Small intestine (tissue), 7 donors: Measurements from ENCODE around the gene CRYBG2. TPM values are rescaled to one million over a fixed set of nuclear protein-coding genes. Genes with fewer than 3 reads are reported as not detected.
"Not testable (repeated sequence)": the region's sequence is repeated elsewhere in the genome, so short reads cannot be mapped to it uniquely, and the experiment has no call there.

Experiments
- DNase-seq, 2 donors: peaks; one replicate each; pipeline versions ENCODE4 v3.0.0 to v3.0.0-alpha.2; 2013
- FAIRE-seq: peaks from 2 replicates; lab custom pipeline; 2012; peaks lifted over from hg19 to GRCh38; lab: Jason Lieb, UNC
- H3K27ac ChIP-seq, 3 donors: one replicate each; pipeline ENCODE4 v1.5.1; 2013; ENCODE audit warnings: low read length in 2 of 3, mild to moderate bottlenecking in 2 of 3, control low read depth in 1 of 3, inconsistent platforms in 1 of 3, low read depth in 1 of 3, moderate library complexity in 1 of 3
- H3K27me3 ChIP-seq, 3 donors: one replicate each; pipeline ENCODE4 v1.6.1; 2013; ENCODE audit warnings: low read length in 3 of 3, inconsistent platforms in 1 of 3; ENCODE audit not compliant: control insufficient read depth in 3 of 3, insufficient read depth in 3 of 3
- H3K36me3 ChIP-seq, 3 donors: one replicate each; pipeline ENCODE4 v1.6.1; 2013; ENCODE audit warnings: low read length in 3 of 3, inconsistent platforms in 1 of 3, low read depth in 1 of 3, mild to moderate bottlenecking in 1 of 3, moderate library complexity in 1 of 3; ENCODE audit not compliant: control insufficient read depth in 3 of 3, insufficient read depth in 2 of 3
- H3K4me1 ChIP-seq, 3 donors: one replicate each; pipeline ENCODE4 v1.6.1; 2013; ENCODE audit warnings: low read length in 2 of 3, inconsistent platforms in 1 of 3, low read depth in 1 of 3, mild to moderate bottlenecking in 1 of 3, moderate library complexity in 1 of 3; ENCODE audit not compliant: control insufficient read depth in 3 of 3, insufficient read depth in 2 of 3
- H3K4me3 ChIP-seq, 3 donors: one replicate each; pipeline ENCODE4 v1.5.1; 2013; ENCODE audit warnings: low read length in 3 of 3, control low read depth in 1 of 3, inconsistent platforms in 1 of 3, low read depth in 1 of 3, mild to moderate bottlenecking in 1 of 3, moderate library complexity in 1 of 3
- H3K9me3 ChIP-seq, 2 donors: one replicate each; pipeline ENCODE4 v1.6.1; 2013; ENCODE audit warnings: low read depth in 1 of 2, low read length in 1 of 2; ENCODE audit not compliant: control insufficient read depth in 2 of 2, insufficient read depth in 1 of 2
- WGBS, 3 donors: extraction: QIAGEN DNeasy Blood & Tissue Kit; methylation state at CpG; one replicate each; pipeline ENCODE4 v1.1.7; 2013; 5-methylcytosine and 5-hydroxymethylcytosine counted together
- polyA plus RNA-seq, 4 donors: library from polyadenylated mRNA; stranded (reverse) in 3 of 4; unstranded in 1 of 4; fragments of 200-250 nt in 3 of 4; fragments of 120-200 nt in 1 of 4; gene quantifications; one replicate each; pipeline versions ENCODE4 v1.2.1 to v1.2.3, GENCODE V29; 2013
- donor health status: healthy with polysubstance abuse.
- donor health status: control.
- donor health status: control.
- donor health status: Bipolar disorder and iron deficiency.
- donor health status: healthy.

The CRYBG2 gene
- polyA plus RNA-seq, 4 donors = 2.4 to 267 (median 63.7) TPM

- Histone ChIP-seq H3K4me3 (no peak overlapping the region), H3K27me3 (no peaks in the 10 kb centered on the region), H3K4me1 (peaks cover 0 to 7% (median 3%) of the 10 kb centered on the region in 3 donors), H3K36me3 (peaks cover 0 to 25% (median 3%) of the 10 kb centered on the region in 3 donors), H3K9me3 (peaks cover 0 to 3% of the 10 kb centered on the region in 2 donors), H3K27ac (no peak overlapping the region)
- DNase-seq = no peak
- 67 to 78% (median 73%) methylated on average over 4 of the region's 4 CpGs for WGBS, 3 donors
- no peak for FAIRE-seq
These were observed 13.9 kb downstream of the CRYBG2 start for GRCh38 chr1:26340047-26340481.

GRCh38 chr1:26338670-26339069, 15.3 kb downstream of the CRYBG2 start:
- FAIRE-seq = no peak
- 78 to 100% (median 88%) methylated on average over 1 of the region's 1 CpG for WGBS, 3 donors

GRCh38 chr1:26337625-26338024, 16.3 kb downstream of the CRYBG2 start:
- FAIRE-seq = no peak
- DNase-seq = no peak
- 66 to 82% (median 77%) methylated on average over 4 of the region's 4 CpGs for WGBS, 3 donors
- H3K4me3 ChIP-seq = no peak overlapping the region
- H3K4me1 ChIP-seq = peaks cover 0 to 7% (median 3%) of the 10 kb centered on the region in 3 donors
- H3K9me3 ChIP-seq = peaks cover 0 to 3% of the 10 kb centered on the region in 2 donors
- H3K27me3 ChIP-seq = peaks cover 0 to 5% (median 0%) of the 10 kb centered on the region in 3 donors
- H3K36me3 ChIP-seq = peaks cover 0 to 16% (median 3%) of the 10 kb centered on the region in 3 donors
- no peak overlapping the region for H3K27ac ChIP-seq

More at GRCh38 chr1:26338670-26339069, 15.3 kb downstream of the CRYBG2 start:
- Histone ChIP-seq H3K27me3 (peaks cover 0 to 5% (median 0%) of the 10 kb centered on the region in 3 donors), H3K27ac (no peak overlapping the region), H3K36me3 (peaks cover 0 to 18% (median 3%) of the 10 kb centered on the region in 3 donors), H3K9me3 (peaks cover 0 to 3% of the 10 kb centered on the region in 2 donors), H3K4me3 (no peak overlapping the region), H3K4me1 (peaks cover 0 to 7% (median 3%) of the 10 kb centered on the region in 3 donors)
- DNase-seq = no peak

GRCh38 chr1:26337206-26337535, 16.8 kb downstream of the CRYBG2 start:
- 82 to 83% (median 83%) methylated on average over 7 of the region's 7 CpGs for WGBS, 3 donors
- peaks cover 0 to 16% (median 3%) of the 10 kb centered on the region in 3 donors for H3K36me3 ChIP-seq
- H3K4me3 ChIP-seq = no peak overlapping the region
- no peak for DNase-seq
- H3K27ac ChIP-seq = peak overlapping the region in 2 of 3 donors; percentile 36 to 74
- no peak for FAIRE-seq
- H3K9me3 ChIP-seq = peaks cover 0 to 3% of the 10 kb centered on the region in 2 donors
- H3K4me1 ChIP-seq = peaks cover 0 to 7% (median 3%) of the 10 kb centered on the region in 3 donors
- peaks cover 0 to 5% (median 0%) of the 10 kb centered on the region in 3 donors for H3K27me3 ChIP-seq

- FAIRE-seq (no peak), DNase-seq (peak; percentile 92 to 95)
- Histone ChIP-seq H3K4me3 (peak overlapping the region; percentile 28 to 72 (median 42)), H3K36me3 (peaks cover 0 to 14% (median 3%) of the 10 kb centered on the region in 3 donors), H3K9me3 (peaks cover 0 to 3% of the 10 kb centered on the region in 2 donors), H3K27me3 (peaks cover 0 to 5% (median 0%) of the 10 kb centered on the region in 3 donors), H3K27ac (peak overlapping the region; percentile 36 to 74 (median 46)), H3K4me1 (peaks cover 0 to 7% (median 3%) of the 10 kb centered on the region in 3 donors)
- 10 to 17% (median 11%) methylated on average over 37 to 52 of the region's 52 CpGs for WGBS, 3 donors
These were observed 17.3 kb downstream of the CRYBG2 start for GRCh38 chr1:26336477-26337205.

GRCh38 chr1:26335774-26336476, 18.0 kb downstream of the CRYBG2 start:
- H3K27ac ChIP-seq = peak overlapping the region in 1 of 3 donors; percentile 51
- FAIRE-seq (no peak), DNase-seq (no peak)
- H3K27me3 ChIP-seq = peaks cover 0 to 5% (median 2%) of the 10 kb centered on the region in 3 donors
- WGBS, 3 donors = 2 to 4% (median 3%) methylated on average over 36 to 41 of the region's 41 CpGs
- peaks cover 0 to 20% (median 7%) of the 10 kb centered on the region in 3 donors for H3K36me3 ChIP-seq
- peaks cover 0 to 7% (median 3%) of the 10 kb centered on the region in 3 donors for H3K4me1 ChIP-seq
- peaks cover 0 to 3% of the 10 kb centered on the region in 2 donors for H3K9me3 ChIP-seq
- H3K4me3 ChIP-seq = peak overlapping the region; percentile 28 to 72 (median 42)

- H3K36me3 ChIP-seq = peaks cover 0 to 22% (median 7%) of the 10 kb centered on the region in 3 donors
- H3K27ac ChIP-seq, DNase-seq, H3K9me3 ChIP-seq, H3K4me3 ChIP-seq, H3K4me1 ChIP-seq, H3K27me3 ChIP-seq, FAIRE-seq: not testable (repeated sequence)
- 85 to 92% (median 87%) methylated on average over 8 of the region's 8 CpGs for WGBS, 3 donors
These were observed 20.6 kb downstream of the CRYBG2 start for GRCh38 chr1:26333312-26333711.

- DNase-seq (no peak), FAIRE-seq (no peak)
- Histone ChIP-seq H3K4me3 (no peak overlapping the region), H3K27ac (no peak overlapping the region), H3K4me1 (no peaks in the 10 kb centered on the region), H3K9me3 (no peaks in the 10 kb centered on the region), H3K36me3 (peaks cover 0 to 17% (median 7%) of the 10 kb centered on the region in 3 donors), H3K27me3 (peaks cover 0 to 5% (median 2%) of the 10 kb centered on the region in 3 donors)
- WGBS, 3 donors = 83 to 91% (median 88%) methylated on average over 5 of the region's 5 CpGs
These were observed 23.7 kb downstream of the CRYBG2 start for GRCh38 chr1:26330276-26330675.
